B cell (primary cell): ENCODE measurements around the gene NOSTRIN. TPM values are rescaled to one million over a fixed set of nuclear protein-coding genes. Genes with fewer than 3 reads are reported as not detected.
"Not testable (repeated sequence)": the region's sequence is repeated elsewhere in the genome, so short reads cannot be mapped to it uniquely, and the experiment has no call there.

Source experiments
- ATAC-seq: fragments of 200-7000 bp; cut with Tn5 transposase; one replicate; pipeline ENCODE4 v1.10.0; 2021; ENCODE audit warnings: low read depth, mild to moderate bottlenecking, moderate number of reproducible peaks, moderate library complexity
- CTCF ChIA-PET: fragments of 350-600 bp; sonication (Branson Sonifier 250); formaldehyde crosslinking; loops from one replicate; lab custom pipeline; 2021; ENCODE audit warnings: antibody characterized with exemption, inconsistent platforms; lab: Charles Lee
- POLR2A ChIA-PET: fragments of 350-600 bp; sonication (Branson Sonifier 250); formaldehyde crosslinking; loops from one replicate; lab custom pipeline; 2021; ENCODE audit warnings: antibody characterized with exemption; lab: Charles Lee
- DNase-seq: peaks from one replicate; pipeline ENCODE4 v3.0.0; 2013
- H2AFZ ChIP-seq: 2 replicates; pipeline ENCODE4 v1.6.1; 2012; ENCODE audit warnings: mild to moderate bottlenecking, low read depth, low read length; ENCODE audit not compliant: insufficient read depth, poor library complexity, severe bottlenecking
- H3K27ac ChIP-seq, 2 donors: 1 replicate in 1 of 2; 2 replicates in 1 of 2; pipeline ENCODE4 v1.5.1; 2012 to 2013; ENCODE audit warnings: low read length in 2 of 2, mild to moderate bottlenecking in 2 of 2, moderate library complexity in 1 of 2
- H3K27me3 ChIP-seq, 4 experiments: fragments of 200-600 bp in 1 of 4; sonication (generic) in 1 of 4; replicated peaks in 1 of 4; 1 replicate in 2 of 4; 2 replicates in 2 of 4; pipeline versions ENCODE4 v1.6.1 to v1.7.0; 2013 to 2016; ENCODE audit warnings: low read length in 3 of 4, mild to moderate bottlenecking in 2 of 4, mixed read lengths in 1 of 4, moderate library complexity in 1 of 4; ENCODE audit not compliant: insufficient read depth in 4 of 4, control insufficient read depth in 3 of 4; ENCODE audit errors: control extremely low read depth in 1 of 4
- H3K36me3 ChIP-seq, 2 experiments: replicated peaks in 1 of 2; 1 replicate in 1 of 2; 2 replicates in 1 of 2; pipeline versions ENCODE4 v1.6.1 to v1.7.1; 2013; ENCODE audit warnings: low read length in 1 of 2; ENCODE audit not compliant: insufficient read depth in 2 of 2, control insufficient read depth in 1 of 2; ENCODE audit errors: control extremely low read depth in 1 of 2, extremely low read depth in 1 of 2
- H3K4me1 ChIP-seq, 2 donors: fragments of 200-600 bp in 1 of 2; sonication (generic) in 1 of 2; 1 replicate in 1 of 2; 2 replicates in 1 of 2; pipeline versions ENCODE4 v1.5.1 to v1.6.1; 2013 to 2017; ENCODE audit warnings: low read length in 2 of 2; ENCODE audit not compliant: control insufficient read depth in 2 of 2, insufficient read depth in 2 of 2
- H3K4me2 ChIP-seq: replicated peaks from 2 replicates; pipeline ENCODE3; 2012; ENCODE audit warnings: mild to moderate bottlenecking, low read depth, low read length; ENCODE audit not compliant: poor library complexity, severe bottlenecking
- H3K4me3 ChIP-seq, 5 experiments: fragments of 200-600 bp in 1 of 5; sonication (generic) in 1 of 5; 1 replicate in 3 of 5; 2 replicates in 2 of 5; pipeline versions ENCODE4 v1.5.1 to v1.7.0; 2011 to 2016; ENCODE audit warnings: low read length in 4 of 5, mild to moderate bottlenecking in 4 of 5, low read depth in 2 of 5, control low read depth in 1 of 5, moderate library complexity in 1 of 5; ENCODE audit not compliant: insufficient read depth in 1 of 5; ENCODE audit errors: control extremely low read depth in 1 of 5, extremely low read depth in 1 of 5
- H3K79me2 ChIP-seq: fragments of 200-600 bp; sonication (generic); one replicate; pipeline ENCODE4 v1.6.0; 2016; ENCODE audit warnings: low read length; ENCODE audit not compliant: control insufficient read depth, insufficient read depth
- H3K9ac ChIP-seq: fragments of 200-600 bp; sonication (generic); 2 replicates; pipeline ENCODE4 v1.6.1; 2017; ENCODE audit warnings: mild to moderate bottlenecking, low read length, moderate library complexity
- H3K9me3 ChIP-seq, 3 donors: one replicate each; pipeline versions ENCODE4 v1.6.1 to v1.7.1; 2013; ENCODE audit warnings: low read length in 2 of 3; ENCODE audit not compliant: control insufficient read depth in 2 of 3, insufficient read depth in 1 of 3; ENCODE audit errors: control extremely low read depth in 1 of 3
- H4K20me1 ChIP-seq: 2 replicates; pipeline ENCODE4 v1.6.0; 2012; ENCODE audit warnings: mild to moderate bottlenecking, low read length; ENCODE audit not compliant: insufficient read depth, control insufficient read depth, poor library complexity, severe bottlenecking
- H3K27ac Mint-ChIP-seq: one replicate; pipeline ENCODE4 v1.8.0; 2021; ENCODE audit warnings: mixed read lengths
- H3K27me3 Mint-ChIP-seq: one replicate; pipeline ENCODE4 v1.8.0; 2021; ENCODE audit warnings: mixed read lengths
- H3K4me1 Mint-ChIP-seq: one replicate; pipeline ENCODE4 v1.8.0; 2021; ENCODE audit warnings: mixed read lengths
- H3K4me3 Mint-ChIP-seq: one replicate; pipeline ENCODE4 v1.8.0; 2021; ENCODE audit warnings: mixed read lengths
- H3K9me3 Mint-ChIP-seq: one replicate; pipeline ENCODE4 v1.8.0; 2022; ENCODE audit warnings: mixed read lengths; ENCODE audit not compliant: insufficient read depth
- CTCF ChIP-seq: fragments of 200-600 bp; IDR thresholded peaks from one replicate; pipeline ENCODE4 v1.8.0; 2022; ENCODE audit warnings: antibody characterized with exemption, mild to moderate bottlenecking
- EZH2 ChIP-seq: IDR thresholded peaks from 2 replicates; pipeline ENCODE4 v1.6.1; 2012; ENCODE audit warnings: borderline replicate concordance, low read depth, mild to moderate bottlenecking, moderate library complexity, low read length; ENCODE audit not compliant: insufficient read depth, poor library complexity, severe bottlenecking
- WGBS: methylation state at CpG from one replicate; pipeline ENCODE4 v1.1.5; 2013; ENCODE audit warnings: missing lambda C conversion rate; ENCODE audit not compliant: insufficient coverage; 5-methylcytosine and 5-hydroxymethylcytosine counted together
- intact Hi-C: fragments of 100-400 bp; cut with micrococcal nuclease; formaldehyde crosslinking; loops from one replicate; pipeline ENCODE4 v1.10.0; 2022
- polyA plus RNA-seq: library from polyadenylated mRNA; depleted of rRNA; stranded (reverse); fragments of >200 nt; gene quantifications from 2 replicates; pipeline ENCODE4 v1.2.3, GENCODE V29; 2012
- total RNA-seq, 2 donors: library from RNA; stranded (reverse); fragments of 120-200 nt in 1 of 2; gene quantifications; 1 replicate in 1 of 2; 2 replicates in 1 of 2; pipeline versions ENCODE4 v1.2.3 to v1.2.4, GENCODE V29; 2013 to 2022

Gene NOSTRIN
- total and polyA plus RNA-seq, 2 donors (not counting 1 experiment from before 2014, with no cell fraction given), result not detected

GRCh38 chr2:168790226-168790902 is 12.1 kb upstream of the NOSTRIN start:
- H3K4me1 Mint-ChIP-seq, result no peaks in the 10 kb centered on the region
- DNase-seq, result no peak
- no peak overlapping the region for H3K4me3 Mint-ChIP-seq
- peaks cover 0 to 2% (median 0%) of the 10 kb centered on the region in 4 experiments for H3K27me3 ChIP-seq
- H3K36me3 ChIP-seq, result no peaks in the 10 kb centered on the region
- H3K79me2 ChIP-seq, result no peaks in the 10 kb centered on the region
- H2AFZ ChIP-seq, result no peak overlapping the region
- no peaks in the 10 kb centered on the region for H4K20me1 ChIP-seq
- H3K27me3 Mint-ChIP-seq, result no peaks in the 10 kb centered on the region
- intact Hi-C loops, result no loop called here
- H3K4me3 ChIP-seq, result no peak overlapping the region
- ATAC-seq, result no peak
- ChIA-PET CTCF (no interaction called here), POLR2A (no interaction called here)
- no peak overlapping the region for H3K4me2 ChIP-seq
- H3K27ac ChIP-seq, result no peak overlapping the region
- WGBS, result 100% methylated on average over 2 of the region's 5 CpGs
- no peak overlapping the region for H3K9ac ChIP-seq
- no peaks in the 10 kb centered on the region for H3K9me3 Mint-ChIP-seq
- H3K4me1 ChIP-seq, result no peaks in the 10 kb centered on the region
- no peak for TF ChIP-seq EZH2
- no peak for TF ChIP-seq CTCF
- no peaks in the 10 kb centered on the region for H3K9me3 ChIP-seq
- no peak overlapping the region for H3K27ac Mint-ChIP-seq

GRCh38 chr2:168791140-168791539 is 11.3 kb upstream of the NOSTRIN start:
- POLR2A ChIA-PET, H3K9me3 Mint-ChIP-seq, H3K36me3 ChIP-seq, H3K4me2 ChIP-seq, H3K79me2 ChIP-seq, H3K4me3 ChIP-seq, H3K9me3 ChIP-seq, H3K27ac Mint-ChIP-seq, H2AFZ ChIP-seq, intact Hi-C loops, H3K4me3 Mint-ChIP-seq, H3K27me3 ChIP-seq, CTCF ChIA-PET, DNase-seq, H4K20me1 ChIP-seq, H3K27me3 Mint-ChIP-seq, H3K27ac ChIP-seq, ATAC-seq, H3K9ac ChIP-seq, H3K4me1 ChIP-seq, H3K4me1 Mint-ChIP-seq: not testable (repeated sequence)
- no CpG with 5 or more reads among the region's 2 CpGs for WGBS
